KMS-11 (cell line): Measurements from ENCODE around the gene MAFG.

Experiments used
- H2AFZ ChIP-seq: fragments of 200-600 bp; sonication (generic); 2 replicates; pipeline ENCODE4 v1.6.1; 2016; ENCODE audit warnings: antibody characterized with exemption, mixed run types, low read depth
- H3K27ac ChIP-seq: fragments of 200-600 bp; sonication (generic); 2 replicates; pipeline ENCODE4 v1.6.1; 2016; ENCODE audit warnings: mild to moderate bottlenecking, mixed run types
- H3K27me3 ChIP-seq: fragments of 200-600 bp; sonication (generic); 2 replicates; pipeline ENCODE4 v1.6.1; 2017; ENCODE audit warnings: mild to moderate bottlenecking, low read depth, mixed run types, moderate library complexity; ENCODE audit not compliant: insufficient read depth
- H3K36me3 ChIP-seq: fragments of 200-600 bp; sonication (generic); 2 replicates; pipeline ENCODE4 v1.6.1; 2017; ENCODE audit warnings: mild to moderate bottlenecking, mixed run types; ENCODE audit not compliant: insufficient read depth
- H3K4me1 ChIP-seq: fragments of 200-600 bp; sonication (generic); 2 replicates; pipeline ENCODE4 v1.6.1; 2016; ENCODE audit warnings: mild to moderate bottlenecking, low read depth, mixed run types; ENCODE audit not compliant: poor library complexity, severe bottlenecking
- H3K4me2 ChIP-seq: fragments of 200-600 bp; sonication (generic); 2 replicates; pipeline ENCODE4 v1.7.0; 2016; ENCODE audit warnings: mild to moderate bottlenecking, mixed run types
- H3K4me3 ChIP-seq: fragments of 200-600 bp; sonication (generic); IDR thresholded peaks from 2 replicates; pipeline ENCODE4 v1.6.1; 2017; ENCODE audit warnings: low read depth, low read length, mixed read lengths; ENCODE audit not compliant: insufficient read depth
- H3K79me2 ChIP-seq: fragments of 200-600 bp; sonication (generic); 2 replicates; pipeline ENCODE4 v1.6.1; 2016; ENCODE audit warnings: low read depth, mixed run types; ENCODE audit not compliant: insufficient read depth
- H3K9ac ChIP-seq: fragments of 200-600 bp; sonication (generic); 2 replicates; pipeline ENCODE4 v1.6.1; 2016; ENCODE audit warnings: mild to moderate bottlenecking, mixed run types
- H4K20me1 ChIP-seq: fragments of 200-600 bp; sonication (generic); 2 replicates; pipeline ENCODE4 v1.6.1; 2016; ENCODE audit warnings: mild to moderate bottlenecking, mixed run types; ENCODE audit not compliant: insufficient read depth
- CTCF ChIP-seq: fragments of 200-600 bp; sonication (generic); conservative IDR thresholded peaks from 2 replicates; pipeline ENCODE4 v1.6.1; 2017; ENCODE audit warnings: low read depth, mild to moderate bottlenecking, antibody characterized with exemption, low read length, moderate library complexity, mixed read lengths

MAFG gene

GRCh38 chr17:81951785-81952684, 24.5 kb upstream of the MAFG start:
- Histone ChIP-seq H3K4me2 (no peak overlapping the region), H3K4me3 (no peak overlapping the region), H3K27me3 (peaks cover 29% of the 10 kb centered on the region), H4K20me1 (no peaks in the 10 kb centered on the region), H3K4me1 (no peaks in the 10 kb centered on the region), H3K36me3 (no peaks in the 10 kb centered on the region), H3K79me2 (no peaks in the 10 kb centered on the region), H2AFZ (no peak overlapping the region), H3K27ac (no peak overlapping the region), H3K9ac (no peak overlapping the region)
- no peak for TF ChIP-seq CTCF

DNA sequence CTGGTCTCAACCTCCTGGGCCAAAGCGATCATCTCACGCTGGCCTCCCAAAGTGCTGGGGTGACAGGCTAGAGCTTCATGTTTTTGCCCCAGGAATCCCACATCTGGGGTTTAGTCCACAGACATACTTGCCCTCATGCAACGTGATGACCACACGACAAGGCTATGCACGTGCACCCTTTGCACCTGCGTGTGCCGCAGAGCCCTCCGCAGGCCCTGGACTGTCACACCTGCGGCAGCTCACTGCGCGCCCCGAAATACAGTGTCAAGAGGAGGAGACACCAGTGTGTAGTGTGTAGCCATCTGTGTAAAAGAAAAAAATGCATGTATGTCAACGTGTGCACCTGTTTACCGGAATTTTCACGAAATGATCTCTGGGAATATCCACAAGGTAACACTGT, 23.0 kb upstream of the MAFG start:
- no peak overlapping the region for H2AFZ ChIP-seq
- no peaks in the 10 kb centered on the region for H3K4me1 ChIP-seq
- TF ChIP-seq CTCF: no peak
- no peaks in the 10 kb centered on the region for H3K36me3 ChIP-seq
- no peaks in the 10 kb centered on the region for H3K79me2 ChIP-seq
- no peak overlapping the region for H3K4me2 ChIP-seq
- no peak overlapping the region for H3K27ac ChIP-seq
- H3K4me3 ChIP-seq: no peak overlapping the region
- H3K27me3 ChIP-seq: peaks cover 28% of the 10 kb centered on the region
- H3K9ac ChIP-seq: no peak overlapping the region
- no peaks in the 10 kb centered on the region for H4K20me1 ChIP-seq

DNA sequence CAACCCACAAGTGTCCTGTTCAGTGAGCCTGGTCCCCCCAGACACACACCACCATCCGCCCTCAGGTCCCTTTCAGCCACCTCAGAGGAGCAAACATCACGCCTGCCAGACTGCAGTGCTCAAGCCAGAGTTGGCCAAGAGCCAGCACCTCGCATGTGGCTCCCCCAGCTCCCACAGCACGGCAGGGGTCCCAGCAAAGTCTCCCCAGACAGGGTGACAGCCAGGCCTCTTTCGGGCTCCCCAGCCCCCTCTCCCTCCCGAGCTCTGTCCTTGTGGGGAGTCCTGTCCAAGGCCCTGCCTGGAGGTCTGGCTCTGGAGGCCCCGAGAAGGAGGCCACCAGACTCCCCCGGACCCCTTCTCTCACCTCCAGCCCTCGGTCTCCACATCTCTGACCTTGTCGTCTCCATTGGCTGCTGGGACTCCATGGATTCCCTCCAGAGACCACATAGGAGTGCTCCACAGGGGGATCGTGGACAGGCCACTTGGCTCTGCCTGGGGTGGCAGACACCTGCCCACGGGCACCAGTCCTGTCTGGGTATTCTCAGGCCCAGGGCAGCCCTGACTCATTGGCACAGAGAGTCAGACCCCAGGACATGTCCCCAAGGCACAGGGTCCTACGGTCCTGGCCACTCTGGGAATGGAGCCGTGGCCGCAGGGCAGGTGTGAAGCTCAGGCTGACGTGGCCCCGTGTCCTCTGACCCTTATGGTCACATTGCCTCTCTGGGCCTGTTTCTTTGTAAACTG, 21.3 kb upstream of the MAFG start:
- Histone ChIP-seq H3K27me3 (peaks cover 28% of the 10 kb centered on the region), H3K4me3 (no peak overlapping the region), H3K36me3 (no peaks in the 10 kb centered on the region), H3K9ac (no peak overlapping the region), H2AFZ (no peak overlapping the region), H3K4me2 (no peak overlapping the region), H3K79me2 (no peaks in the 10 kb centered on the region), H3K27ac (no peak overlapping the region), H4K20me1 (no peaks in the 10 kb centered on the region), H3K4me1 (no peaks in the 10 kb centered on the region)
- TF ChIP-seq CTCF: no peak

- no peak for TF ChIP-seq CTCF
- Histone ChIP-seq H3K79me2 (no peaks in the 10 kb centered on the region), H3K4me3 (no peak within 1 kb of the TSS), H3K27me3 (peaks cover 22% of the 10 kb centered on the region; the same call in 1 of the 2 replicates), H3K9ac (no peak within 1 kb of the TSS), H3K36me3 (no peaks in the 10 kb centered on the region), H4K20me1 (no peaks in the 10 kb centered on the region), H2AFZ (no peak within 1 kb of the TSS), H3K27ac (no peak within 1 kb of the TSS), H3K4me1 (peaks cover 2% of the 10 kb centered on the region), H3K4me2 (no peak within 1 kb of the TSS)
These were observed 19.7 kb upstream of the MAFG start, which contains the start of gene MYADML2 for GRCh38 chr17:81947189-81947588. MYADML2 (minus strand) TSS chr17:81947233; CDS start chr17:81941741, 5,492 bp downstream.
